RWPE1 (cell line): ENCODE data around the gene SEMA3E.

ENCODE experiments used
- CTCF ChIA-PET: fragments of 350-600 bp; sonication (Branson Sonifier 250); formaldehyde crosslinking; extraction: SDS; loops from one replicate; lab custom pipeline; 2021; lab: Yijun Ruan, JAX
- POLR2A ChIA-PET: fragments of 400-600 bp; formaldehyde crosslinking; extraction: SDS; loops from one replicate; lab custom pipeline; 2020; ENCODE audit warnings: antibody characterized with exemption; ENCODE audit not compliant: low non-redundant PET; lab: Yijun Ruan, JAX
- DNase-seq: peaks from one replicate; pipeline ENCODE4 v3.0.0; 2012; ENCODE audit warnings: low spot score
- H3K27ac ChIP-seq: fragments of 450-650 bp; 2 replicates; pipeline ENCODE4 v1.5.1; 2017
- CTCF ChIP-seq: fragments of 450-650 bp; conservative IDR thresholded peaks from 2 replicates; pipeline ENCODE4 v1.5.1; 2017; ENCODE audit warnings: low read depth, mild to moderate bottlenecking

The SEMA3E gene

GRCh38 chr7:83663131-83663530 is 14.2 kb upstream of the SEMA3E start:
- ChIA-PET POLR2A (no interaction called here), CTCF (no interaction called here)
- no peak for DNase-seq
- H3K27ac ChIP-seq = no peak overlapping the region
- TF ChIP-seq CTCF = no peak

- ChIA-PET POLR2A (no interaction called here), CTCF (no interaction called here)
- DNase-seq = no peak
- H3K27ac ChIP-seq = no peak overlapping the region
- no peak for TF ChIP-seq CTCF
Measured at GRCh38 chr7:83658126-83658525, 9.2 kb upstream of the SEMA3E start.

GRCh38 chr7:83655951-83656556 is 7.1 kb upstream of the SEMA3E start:
- POLR2A ChIA-PET = no interaction called here
- CTCF ChIA-PET = interaction anchor here (0.6 to 1.3 kb wide), 7 partner anchors 11 to 1445 kb away, joined by 3 to 6 read pairs (median 3); no protein-coding TSS in a partner anchor
- H3K27ac ChIP-seq = no peak overlapping the region
- DNase-seq = peak; percentile 37
- peak; percentile 92 for TF ChIP-seq CTCF

GRCh38 chr7:83652481-83652880 is 3.5 kb upstream of the SEMA3E start:
- CTCF ChIA-PET = no interaction called here
- TF ChIP-seq CTCF = no peak
- no peak overlapping the region for H3K27ac ChIP-seq
- POLR2A ChIA-PET = no interaction called here
- no peak for DNase-seq

- DNase-seq = no peak
- TF ChIP-seq CTCF = no peak
- POLR2A ChIA-PET = no interaction called here
Measured at GRCh38 chr7:83649701-83650100, 762 bp upstream of the SEMA3E start.

GRCh38 chr7:83646027-83646426 is 2.9 kb downstream of the SEMA3E start:
- no peak overlapping the region for H3K27ac ChIP-seq
- DNase-seq = no peak
- TF ChIP-seq CTCF = no peak
- CTCF ChIA-PET = no interaction called here
- POLR2A ChIA-PET = no interaction called here

More at GRCh38 chr7:83649701-83650100, 762 bp upstream of the SEMA3E start:
- H3K27ac ChIP-seq = no peak overlapping the region
- CTCF ChIA-PET = interaction anchor here (0.6 kb wide), 1 partner anchor 139 kb away, joined by 6 read pairs; no protein-coding TSS in a partner anchor
